Testis (tissue), 3 donors: ENCODE measurements around the gene ARID3A. TPM values are rescaled to one million over a fixed set of nuclear protein-coding genes. Genes with fewer than 3 reads are reported as not detected.

Source experiments
- DNase-seq: peaks from one replicate; pipeline ENCODE4 v3.0.0-alpha.2; 2019
- H3K27ac ChIP-seq, 2 donors: fragments of 200-600 bp; sonication (generic); one replicate each; pipeline ENCODE4 v1.5.1; 2019
- H3K27me3 ChIP-seq: fragments of 200-600 bp; sonication (generic); one replicate; pipeline ENCODE4 v1.5.1; 2019
- H3K36me3 ChIP-seq: fragments of 200-600 bp; sonication (generic); one replicate; pipeline ENCODE4 v1.5.1; 2017; ENCODE audit warnings: low read depth; ENCODE audit errors: missing control alignments
- H3K4me1 ChIP-seq: fragments of 200-600 bp; sonication (generic); one replicate; pipeline ENCODE4 v1.5.1; 2019
- H3K4me3 ChIP-seq, 2 donors: fragments of 200-600 bp; sonication (generic); one replicate each; pipeline ENCODE4 v1.5.1; 2017 to 2019
- H3K9me3 ChIP-seq: fragments of 200-600 bp; sonication (generic); one replicate; pipeline ENCODE4 v1.5.1; 2017
- CTCF ChIP-seq, 3 experiments: fragments of 450-650 bp in 2 of 3; fragments of 200-600 bp in 1 of 3; sonication (generic) in 1 of 3; IDR thresholded peaks; one replicate each; pipeline ENCODE4 v1.5.1; 2016 to 2019; ENCODE audit warnings: antibody characterized with exemption in 3 of 3, mild to moderate bottlenecking in 2 of 3, moderate library complexity in 1 of 3
- POLR2A ChIP-seq: fragments of 450-650 bp; IDR thresholded peaks from one replicate; pipeline ENCODE4 v1.6.1; 2017; ENCODE audit warnings: antibody characterized with exemption, mild to moderate bottlenecking, moderate library complexity
- WGBS, 2 donors: methylation state at CpG; one replicate each; pipeline ENCODE4 v1.1.5; 2018; 5-methylcytosine and 5-hydroxymethylcytosine counted together
- intact Hi-C: fragments of 100-400 bp; cut with DNase I; formaldehyde crosslinking; loops from one replicate; pipeline ENCODE4 v1.15.1; 2023; ENCODE audit warnings: low total_unique reads
- polyA plus RNA-seq: library from polyadenylated mRNA; stranded (reverse); fragments of 350-450 nt; fragmentation: Illumina TruSeq; extraction: RNeasy Lipid Tissue Mini Kit (QIAGEN cat#74804); gene quantifications from one replicate; pipeline ENCODE4 v1.2.3, GENCODE V29; 2014; ENCODE audit warnings: low read depth, low replicate concordance; ENCODE audit not compliant: insufficient read depth
- total RNA-seq, 2 donors: library from RNA; depleted of rRNA; stranded (reverse); fragments of >200 nt; gene quantifications; one replicate each; pipeline ENCODE4 v1.2.3, GENCODE V29; 2016

Gene ARID3A
- total and polyA plus RNA-seq, 3 donors from 2014 or later, result 15.3 to 38.2 (median 26.5) TPM

GRCh38 chr19:993361-993830, 67.6 kb downstream of the ARID3A start:
- Histone ChIP-seq H3K9me3 (no peaks in the 10 kb centered on the region), H3K4me3 (no peak overlapping the region), H3K36me3 (no peaks in the 10 kb centered on the region), H3K27me3 (no peaks in the 10 kb centered on the region), H3K4me1 (peaks cover 16% of the 10 kb centered on the region), H3K27ac (no peak overlapping the region)
- WGBS, 2 donors, result 92 to 93% methylated on average over 8 to 14 of the region's 17 CpGs
- no peak for DNase-seq
- intact Hi-C loops, result no loop called here
- TF ChIP-seq CTCF (IDR thresholded peaks at IDR 0.05) (no peak), POLR2A (no peak)

GRCh38 chr19:993831-994393, 68.1 kb downstream of the ARID3A start:
- Histone ChIP-seq H3K4me3 (no peak overlapping the region), H3K4me1 (peaks cover 16% of the 10 kb centered on the region), H3K36me3 (no peaks in the 10 kb centered on the region), H3K27me3 (no peaks in the 10 kb centered on the region), H3K9me3 (no peaks in the 10 kb centered on the region), H3K27ac (no peak overlapping the region)
- no peak for DNase-seq
- TF ChIP-seq POLR2A (no peak), CTCF (IDR thresholded peaks at IDR 0.05) (no peak)
- WGBS, 2 donors, result 92 to 94% methylated on average over 29 to 39 of the region's 43 CpGs
- intact Hi-C loops, result no loop called here

- 95 to 96% methylated on average over 18 of the region's 18 CpGs for WGBS, 2 donors
- H3K9me3 ChIP-seq, result no peaks in the 10 kb centered on the region
- H3K27me3 ChIP-seq, result no peaks in the 10 kb centered on the region
- no peak overlapping the region for H3K4me3 ChIP-seq
- peaks cover 16% of the 10 kb centered on the region for H3K4me1 ChIP-seq
- intact Hi-C loops, result no loop called here
- DNase-seq, result no peak
- no peak for TF ChIP-seq CTCF (IDR thresholded peaks at IDR 0.05)
- no peak for TF ChIP-seq POLR2A
- H3K27ac ChIP-seq, result no peak overlapping the region
- H3K36me3 ChIP-seq, result no peaks in the 10 kb centered on the region
Measured at GRCh38 chr19:994516-994915, 68.7 kb downstream of the ARID3A start.

- H3K9me3 ChIP-seq, result no peaks in the 10 kb centered on the region
- no peak overlapping the region for H3K4me3 ChIP-seq
- TF ChIP-seq CTCF (IDR thresholded peaks at IDR 0.05) (no peak), POLR2A (no peak)
- peaks cover 12% of the 10 kb centered on the region for H3K4me1 ChIP-seq
- H3K36me3 ChIP-seq, result no peaks in the 10 kb centered on the region
- 81 to 89% methylated on average over 24 to 26 of the region's 26 CpGs for WGBS, 2 donors
- H3K27ac ChIP-seq, result no peak overlapping the region
- DNase-seq, result no peak
- no peaks in the 10 kb centered on the region for H3K27me3 ChIP-seq
- intact Hi-C loops, result no loop called here
Measured at GRCh38 chr19:995051-995827, 69.4 kb downstream of the ARID3A start.
